Measurements from ENCODE around the gene TCEAL4. TPM values are rescaled to one million over a fixed set of nuclear protein-coding genes. Genes with fewer than 3 reads are reported as not detected.

TCEAL4 gene
- total RNA-seq, 2 experiments from 2014 or later, result 13.1 to 14.2 TPM

DNA sequence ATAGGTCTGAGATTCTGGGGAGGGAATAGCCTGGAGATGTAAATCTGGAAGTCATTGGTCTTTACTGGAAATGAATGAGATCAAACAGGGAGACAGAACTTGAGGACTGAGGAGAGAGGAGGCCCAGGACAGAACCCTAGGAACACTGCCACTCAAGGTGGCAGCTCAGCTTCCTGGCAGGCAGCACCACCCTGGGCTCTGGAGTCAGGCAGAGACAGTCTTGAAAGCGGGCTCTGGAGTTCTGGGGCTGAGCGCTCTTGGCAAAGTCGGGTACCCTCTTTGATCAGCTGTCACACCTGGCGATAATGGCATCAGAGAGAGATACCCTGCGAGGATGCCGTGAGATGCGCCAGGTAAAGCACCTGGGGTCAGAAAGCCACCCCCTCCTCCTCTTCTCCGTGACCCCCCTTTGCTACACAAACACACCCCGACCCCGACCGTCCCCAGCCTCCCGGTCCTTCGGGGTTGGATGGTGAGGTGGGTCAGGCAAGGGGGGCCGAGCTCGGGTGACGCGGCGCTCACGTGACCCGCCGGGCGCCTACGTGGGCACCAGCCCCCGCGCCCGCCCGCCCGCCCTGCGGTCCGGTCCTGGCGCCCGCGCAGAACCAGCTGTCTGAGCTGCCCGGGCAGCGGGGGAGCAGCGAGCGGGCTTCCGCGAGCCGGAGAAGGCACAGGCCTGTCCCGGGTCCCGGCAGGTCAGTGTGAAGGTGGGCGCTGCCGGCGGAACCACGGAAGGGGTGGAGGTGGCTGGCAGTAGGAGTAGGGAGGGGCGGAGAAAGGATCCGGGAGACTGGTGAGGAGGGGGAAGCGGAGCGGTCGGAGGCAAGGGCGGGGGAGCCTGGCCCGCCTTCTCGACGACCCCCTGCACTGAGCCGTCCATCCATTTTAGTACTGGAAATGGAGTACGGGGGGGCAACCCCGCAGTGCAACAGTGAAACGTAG, 22.3 kb downstream of the TCEAL4 start, which contains the start of gene TCEAL3:
TCEAL3 (plus strand) TSS at position 600 of the 942 bp plus-strand sequence. CDS start 1,102 bp downstream, outside the sequence.
- Mint-ChIP-seq H3K36me3 (ENCODE audit: low read depth) (peaks cover 3% of the 10 kb centered on the region), H3K4me3 (peak within 1 kb of the TSS; percentile 76), H3K27ac (peak within 1 kb of the TSS; percentile 46), H3K4me1 (ENCODE audit: low read depth) (peaks cover 1% of the 10 kb centered on the region), H3K9me3 (no peaks in the 10 kb centered on the region), H3K27me3 (ENCODE audit: low read depth) (no peaks in the 10 kb centered on the region)
- CTCF ChIA-PET, result no interaction called here
- intact Hi-C loops (cut with micrococcal nuclease), result loop anchor here (1.0 to 2.0 kb wide), 2 partner anchors 21 to 79 kb away; partner anchors contain the start of genes MORF4L2 and TCEAL1
- DNase-seq, result peak; percentile 20

DNA sequence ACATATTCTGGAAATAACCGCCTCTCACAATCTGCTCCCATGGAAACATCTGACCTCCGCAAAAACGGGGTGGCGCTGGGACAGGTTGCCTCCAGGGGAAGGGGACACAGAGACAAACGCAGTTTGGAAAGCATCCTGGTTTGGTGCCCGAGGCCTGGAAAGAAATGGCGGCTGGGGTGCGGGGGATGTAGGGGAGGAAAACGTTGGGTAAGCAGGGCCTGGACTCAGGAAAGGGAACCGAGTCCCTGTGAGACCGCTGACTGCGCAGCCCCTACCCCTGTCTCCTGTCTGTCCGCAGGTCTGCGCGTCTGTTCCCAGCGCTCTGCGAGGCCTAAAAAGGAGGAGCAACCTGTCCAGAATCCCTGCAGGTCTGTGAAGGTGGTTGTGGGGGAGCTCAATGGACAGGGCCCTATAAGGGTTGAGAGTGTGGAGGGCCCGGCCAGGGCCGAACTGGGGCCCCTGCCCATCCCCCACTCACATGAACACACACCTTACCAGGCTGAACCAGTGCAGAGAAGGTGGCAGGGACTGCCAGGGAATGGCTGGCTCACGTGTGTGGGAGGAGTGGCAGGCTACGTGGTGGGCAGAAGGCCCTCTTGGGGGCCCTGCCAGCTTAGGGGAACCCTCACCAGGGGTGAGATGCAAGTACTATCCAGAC, 23.1 kb downstream of the TCEAL4 start:
- H3K4me3 Mint-ChIP-seq, result peak overlapping the region; percentile 76
- H3K9me3 Mint-ChIP-seq, result no peaks in the 10 kb centered on the region
- peaks cover 3% of the 10 kb centered on the region for H3K36me3 Mint-ChIP-seq (ENCODE audit: low read depth)
- peaks cover 1% of the 10 kb centered on the region for H3K4me1 Mint-ChIP-seq (ENCODE audit: low read depth)
- intact Hi-C loops (cut with micrococcal nuclease), result loop anchor here (1.0 to 2.0 kb wide), 2 partner anchors 20 to 78 kb away; partner anchors contain the start of genes MORF4L2 and TCEAL1
- H3K27ac Mint-ChIP-seq, result peak overlapping the region; percentile 46
- CTCF ChIA-PET, result no interaction called here
- H3K27me3 Mint-ChIP-seq (ENCODE audit: low read depth), result no peaks in the 10 kb centered on the region
- no peak for DNase-seq

DNA sequence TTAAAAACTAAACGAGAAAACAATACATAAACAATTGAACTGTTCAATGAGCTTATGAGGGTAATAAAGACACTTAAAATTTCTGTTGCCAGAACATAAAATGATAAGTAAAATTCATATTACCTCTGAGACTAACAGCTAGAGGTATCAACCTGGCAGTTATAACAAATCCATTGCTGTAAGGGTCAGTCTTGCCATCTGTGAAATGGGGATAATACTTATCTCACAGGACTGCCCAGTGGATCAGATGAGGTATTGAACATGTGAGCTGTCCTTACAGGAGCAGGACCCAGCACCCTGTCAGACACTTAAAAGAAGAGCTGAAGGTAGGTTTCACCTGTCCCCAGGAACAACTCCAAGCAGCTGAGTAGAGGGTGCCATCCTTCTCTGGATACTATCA, 25.0 kb downstream of the TCEAL4 start:
- Mint-ChIP-seq H3K9me3 (no peaks in the 10 kb centered on the region), H3K4me3 (no peak overlapping the region), H3K27me3 (ENCODE audit: low read depth) (no peaks in the 10 kb centered on the region), H3K27ac (no peak overlapping the region), H3K36me3 (ENCODE audit: low read depth) (peaks cover 3% of the 10 kb centered on the region), H3K4me1 (ENCODE audit: low read depth) (peaks cover 1% of the 10 kb centered on the region)
- intact Hi-C loops (cut with micrococcal nuclease), result no loop called here
- DNase-seq, result no peak
- CTCF ChIA-PET, result no interaction called here

DNA sequence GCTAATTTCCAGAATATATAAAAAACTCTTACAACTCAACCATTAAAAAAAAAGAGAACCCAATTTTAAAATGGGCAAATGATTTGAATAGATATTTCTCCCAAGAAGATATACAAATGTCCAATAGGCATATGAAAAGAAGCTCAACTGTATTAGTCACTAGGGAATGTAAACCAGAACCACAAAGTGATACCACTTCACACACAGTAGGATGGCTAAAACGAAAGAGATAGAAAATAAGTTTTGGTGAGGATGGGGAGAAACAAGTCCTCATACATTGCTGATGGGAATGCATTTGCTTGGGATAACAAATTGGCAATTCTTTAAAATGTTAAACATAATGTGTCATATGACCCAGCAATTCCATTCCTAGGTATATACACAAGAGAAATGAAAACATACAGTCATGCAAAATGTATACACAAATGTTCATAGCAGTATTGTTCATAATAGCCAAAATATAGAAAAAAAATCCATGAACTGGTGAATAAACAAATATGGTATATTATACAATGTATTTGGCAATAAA, 28.1 kb downstream of the TCEAL4 start:
- no peaks in the 10 kb centered on the region for H3K27me3 Mint-ChIP-seq (ENCODE audit: low read depth)
- no peak overlapping the region for H3K27ac Mint-ChIP-seq
- no peak for DNase-seq
- CTCF ChIA-PET, result no interaction called here
- intact Hi-C loops (cut with micrococcal nuclease), result no loop called here
- peaks cover 3% of the 10 kb centered on the region for H3K36me3 Mint-ChIP-seq (ENCODE audit: low read depth)
- no peaks in the 10 kb centered on the region for H3K9me3 Mint-ChIP-seq
- H3K4me3 Mint-ChIP-seq, result no peak overlapping the region
- H3K4me1 Mint-ChIP-seq (ENCODE audit: low read depth), result peaks cover 1% of the 10 kb centered on the region

DNA sequence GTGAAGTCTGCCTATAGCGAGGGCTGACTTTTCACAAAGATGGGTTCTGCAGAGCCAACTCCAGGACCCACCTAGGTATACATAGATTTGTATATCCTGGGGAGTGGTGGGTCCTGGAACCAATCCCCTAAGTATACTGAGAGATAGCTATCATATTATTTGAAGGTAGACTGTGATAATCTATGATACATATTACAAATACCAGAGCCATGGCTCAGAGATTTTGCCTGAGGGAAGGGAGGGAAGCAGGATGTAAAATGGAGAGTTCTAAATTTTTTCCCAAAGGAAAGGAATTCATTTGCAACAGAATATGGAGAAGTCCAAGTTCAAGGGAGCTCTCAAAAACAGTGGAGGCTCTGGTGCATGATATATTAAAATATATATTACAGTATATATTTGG, 29.7 kb downstream of the TCEAL4 start:
- Mint-ChIP-seq H3K27ac (no peak overlapping the region), H3K36me3 (ENCODE audit: low read depth) (peaks cover 1% of the 10 kb centered on the region), H3K4me3 (no peak overlapping the region), H3K27me3 (ENCODE audit: low read depth) (no peaks in the 10 kb centered on the region), H3K4me1 (ENCODE audit: low read depth) (no peaks in the 10 kb centered on the region), H3K9me3 (no peaks in the 10 kb centered on the region)
- CTCF ChIA-PET, result interaction anchor here (1.2 kb wide), 1 partner anchor 127 kb away, joined by 3 read pairs; no protein-coding TSS in a partner anchor
- intact Hi-C loops (cut with micrococcal nuclease), result no loop called here
- DNase-seq, result no peak

DNA sequence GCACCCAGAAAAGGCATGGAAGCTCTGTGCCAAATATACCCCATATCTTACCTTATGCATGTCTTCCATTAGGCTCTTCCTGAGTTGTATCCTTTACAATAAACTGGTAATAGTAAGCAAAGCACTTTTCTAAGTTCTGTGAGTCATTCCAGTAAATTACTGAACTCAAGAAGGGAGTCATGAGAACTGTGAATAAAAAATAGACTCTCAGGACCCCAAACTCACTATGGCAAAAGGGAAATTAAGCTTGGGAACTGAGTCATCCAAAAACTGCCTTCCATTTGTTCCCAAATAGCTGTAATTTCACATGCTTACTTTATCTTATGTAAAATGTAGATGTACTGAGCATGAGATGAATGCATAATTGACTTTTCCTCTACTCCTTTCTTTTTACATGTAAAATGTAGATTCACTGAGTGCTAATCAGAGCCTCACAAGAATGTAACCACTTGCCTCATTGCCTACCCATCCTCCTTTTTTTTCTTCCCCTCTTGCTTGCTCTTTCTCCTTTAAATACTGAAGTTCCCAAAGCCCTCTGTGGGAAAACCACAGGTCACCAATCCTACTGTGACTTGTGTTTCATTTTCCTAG, 30.6 kb downstream of the TCEAL4 start:
- no peak for DNase-seq
- H3K4me1 Mint-ChIP-seq (ENCODE audit: low read depth), result no peaks in the 10 kb centered on the region
- H3K4me3 Mint-ChIP-seq, result no peak overlapping the region
- peaks cover 1% of the 10 kb centered on the region for H3K36me3 Mint-ChIP-seq (ENCODE audit: low read depth)
- H3K9me3 Mint-ChIP-seq, result no peaks in the 10 kb centered on the region
- CTCF ChIA-PET, result interaction anchor here (1.2 kb wide), 1 partner anchor 128 kb away, joined by 3 read pairs; no protein-coding TSS in a partner anchor
- no peak overlapping the region for H3K27ac Mint-ChIP-seq
- intact Hi-C loops (cut with micrococcal nuclease), result no loop called here
- no peaks in the 10 kb centered on the region for H3K27me3 Mint-ChIP-seq (ENCODE audit: low read depth)

DNA sequence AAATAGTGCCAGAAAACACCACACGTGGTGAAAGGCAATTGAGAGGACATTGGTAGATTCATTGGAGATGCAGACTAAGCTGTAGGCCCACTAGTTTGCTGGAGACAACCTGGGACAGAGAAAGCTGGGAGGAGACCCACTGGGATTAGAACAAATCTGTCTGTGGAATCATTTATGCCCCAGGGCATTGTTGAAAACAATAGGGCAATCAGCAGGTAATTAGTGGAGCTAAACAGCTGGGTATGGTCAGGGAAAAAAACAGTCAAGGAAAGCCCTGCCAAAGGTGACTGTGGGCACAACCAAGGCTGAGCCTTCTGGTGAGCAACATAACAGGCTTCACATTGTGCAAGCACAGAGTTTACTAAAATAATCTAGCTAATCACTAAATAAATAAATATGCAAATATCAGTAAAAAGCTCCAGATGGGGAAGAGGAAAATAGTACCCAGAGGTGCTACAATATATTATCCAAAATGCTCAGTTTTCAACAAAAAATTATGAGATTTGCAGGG, 31.4 kb downstream of the TCEAL4 start:
- intact Hi-C loops (cut with micrococcal nuclease), result no loop called here
- Mint-ChIP-seq H3K4me1 (ENCODE audit: low read depth) (no peaks in the 10 kb centered on the region), H3K36me3 (ENCODE audit: low read depth) (peaks cover 1% of the 10 kb centered on the region), H3K27me3 (ENCODE audit: low read depth) (no peaks in the 10 kb centered on the region), H3K4me3 (no peak overlapping the region), H3K9me3 (no peaks in the 10 kb centered on the region), H3K27ac (no peak overlapping the region)
- CTCF ChIA-PET, result no interaction called here
- DNase-seq, result no peak

DNA sequence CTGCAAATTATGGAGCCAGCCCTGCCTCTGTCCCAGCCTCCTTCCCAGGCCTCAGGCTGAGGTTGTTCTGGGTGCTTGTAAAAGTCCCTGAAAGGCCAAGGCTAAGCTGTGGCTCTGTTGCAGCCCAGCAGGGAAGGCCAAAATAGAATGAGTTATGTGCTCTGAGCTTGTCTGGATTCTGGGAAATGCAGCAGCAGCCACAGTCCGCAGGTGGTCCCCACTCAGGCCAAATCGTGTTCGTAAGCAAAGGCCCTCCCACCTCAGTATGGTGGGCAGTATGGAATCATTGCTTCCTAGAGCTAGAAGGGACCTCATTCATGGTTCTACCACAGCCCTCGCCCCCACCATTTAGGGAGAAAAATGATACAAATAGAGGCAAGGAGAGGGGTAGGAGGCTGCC, 38.8 kb downstream of the TCEAL4 start:
- Mint-ChIP-seq H3K36me3 (ENCODE audit: low read depth) (no peaks in the 10 kb centered on the region), H3K4me3 (no peak overlapping the region), H3K27me3 (ENCODE audit: low read depth) (no peaks in the 10 kb centered on the region), H3K27ac (no peak overlapping the region), H3K9me3 (no peaks in the 10 kb centered on the region), H3K4me1 (ENCODE audit: low read depth) (peaks cover 14% of the 10 kb centered on the region)
- intact Hi-C loops (cut with micrococcal nuclease), result no loop called here
- CTCF ChIA-PET, result no interaction called here
- no peak for DNase-seq

DNA sequence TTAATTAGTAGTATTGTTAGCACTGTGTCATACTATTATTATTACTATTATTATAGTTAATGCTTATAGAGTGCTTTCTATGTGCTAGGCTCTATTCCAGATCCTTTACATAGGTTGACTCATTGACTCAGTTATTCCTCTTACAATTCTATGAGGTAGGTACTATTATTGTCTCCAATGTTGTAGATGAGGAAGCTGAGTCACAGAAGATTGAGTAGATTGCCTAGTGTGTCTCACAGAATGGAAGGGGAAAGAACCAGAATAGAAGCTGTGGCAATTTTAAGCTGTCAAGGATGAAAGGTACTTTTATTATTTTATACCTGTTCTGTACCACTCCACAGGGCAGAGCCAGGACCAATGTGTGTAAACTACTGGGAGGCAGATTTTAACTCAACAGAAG, 41.5 kb downstream of the TCEAL4 start:
- no peaks in the 10 kb centered on the region for H3K9me3 Mint-ChIP-seq
- H3K4me3 Mint-ChIP-seq, result no peak overlapping the region
- no peaks in the 10 kb centered on the region for H3K36me3 Mint-ChIP-seq (ENCODE audit: low read depth)
- intact Hi-C loops (cut with micrococcal nuclease), result loop anchor here (5.0 kb wide), 1 partner anchor 95 kb away; no protein-coding TSS in a partner anchor
- H3K27ac Mint-ChIP-seq, result no peak overlapping the region
- CTCF ChIA-PET, result interaction anchor here (0.6 kb wide), 2 partner anchors 61 to 63 kb away, joined by 3 to 5 read pairs; no protein-coding TSS in a partner anchor
- DNase-seq, result no peak
- no peaks in the 10 kb centered on the region for H3K27me3 Mint-ChIP-seq (ENCODE audit: low read depth)
- peaks cover 19% of the 10 kb centered on the region for H3K4me1 Mint-ChIP-seq (ENCODE audit: low read depth)

DNA sequence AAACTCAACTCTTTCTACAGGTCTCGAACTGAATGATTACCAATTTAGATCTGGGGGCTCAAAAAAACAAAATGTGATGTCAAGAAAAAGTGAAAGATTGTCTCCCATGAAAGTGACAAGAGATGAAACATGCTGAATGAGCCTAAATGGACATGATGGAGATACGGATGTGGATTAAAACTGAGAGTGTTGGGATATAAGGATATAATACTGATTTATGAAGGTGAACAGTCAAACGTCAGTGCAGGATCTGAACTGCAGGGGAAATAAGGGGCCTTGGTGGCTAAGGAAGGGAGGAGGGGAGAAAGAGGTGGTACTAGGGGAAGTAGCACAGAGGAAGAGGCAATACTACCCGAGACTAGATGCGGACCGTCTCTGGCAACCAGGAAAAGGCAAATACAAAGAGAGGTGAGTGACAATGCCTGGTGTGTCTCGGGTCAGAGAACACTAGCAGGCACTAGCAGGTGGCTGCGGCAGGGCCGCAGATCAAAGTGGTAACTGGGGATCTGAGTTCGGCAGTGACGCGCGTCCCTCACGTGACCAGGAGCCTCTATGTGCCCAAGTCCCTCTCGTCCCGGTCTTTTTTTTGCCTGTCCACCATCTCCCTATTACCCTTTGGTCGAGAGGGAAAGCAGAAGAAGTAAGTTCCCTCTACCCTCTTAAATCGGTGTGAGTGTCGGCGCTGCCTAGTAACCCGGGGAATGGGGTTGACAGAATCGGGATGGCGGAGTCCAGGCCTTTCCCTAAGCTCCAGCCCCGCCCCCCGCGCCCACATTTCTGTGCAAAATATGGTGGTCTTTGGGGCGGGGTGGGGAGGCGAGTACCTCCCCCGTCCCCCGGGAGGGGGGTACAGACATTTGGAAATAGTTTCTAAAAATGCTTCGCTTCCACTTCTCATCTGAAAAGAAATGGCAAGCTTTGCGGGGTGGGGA, 43.3 kb downstream of the TCEAL4 start, which contains the start of gene TCEAL1:
TCEAL1 (plus strand) TSS at position 590 of the 932 bp plus-strand sequence. CDS start 942 bp downstream, outside the sequence.
- Mint-ChIP-seq H3K36me3 (ENCODE audit: low read depth) (no peaks in the 10 kb centered on the region), H3K4me3 (peak within 1 kb of the TSS; percentile 87), H3K27ac (peak within 1 kb of the TSS; percentile 87), H3K9me3 (no peaks in the 10 kb centered on the region), H3K4me1 (ENCODE audit: low read depth) (peaks cover 19% of the 10 kb centered on the region), H3K27me3 (ENCODE audit: low read depth) (no peaks in the 10 kb centered on the region)
- CTCF ChIA-PET, result interaction anchor here (0.6 kb wide), 1 partner anchor 575 kb away, joined by 3 read pairs; no protein-coding TSS in a partner anchor
- intact Hi-C loops (cut with micrococcal nuclease), result loop anchor here (1.0 to 5.0 kb wide), 5 partner anchors 20 to 290 kb away; partner anchors contain the start of gene MORF4L2
- DNase-seq, result peak; percentile 54

Measured in activated naive CD4-positive, alpha-beta T cell treated with anti-CD3 and anti-CD28 coated beads for 36 hours (primary cell).